Transverse colon (tissue), 4 donors: Measurements from ENCODE around the gene FANCI.

Experiments used
- CTCF ChIP-seq, 5 experiments: fragments of 200-600 bp in 3 of 5; fragments of 450-650 bp in 2 of 5; sonication (generic) in 3 of 5; IDR thresholded peaks; 1 replicate in 2 of 5; 2 replicates in 3 of 5; pipeline ENCODE4 v1.5.1; 2016 to 2017; ENCODE audit warnings: antibody characterized with exemption in 5 of 5, inconsistent platforms in 3 of 5, mild to moderate bottlenecking in 2 of 5, moderate library complexity in 1 of 5
- POLR2AphosphoS5 ChIP-seq, 3 donors: sonication (generic); formaldehyde crosslinking; IDR thresholded peaks; one replicate each; pipeline ENCODE4 v1.6.1; 2016; ENCODE audit warnings: antibody characterized with exemption in 3 of 3

DNA sequence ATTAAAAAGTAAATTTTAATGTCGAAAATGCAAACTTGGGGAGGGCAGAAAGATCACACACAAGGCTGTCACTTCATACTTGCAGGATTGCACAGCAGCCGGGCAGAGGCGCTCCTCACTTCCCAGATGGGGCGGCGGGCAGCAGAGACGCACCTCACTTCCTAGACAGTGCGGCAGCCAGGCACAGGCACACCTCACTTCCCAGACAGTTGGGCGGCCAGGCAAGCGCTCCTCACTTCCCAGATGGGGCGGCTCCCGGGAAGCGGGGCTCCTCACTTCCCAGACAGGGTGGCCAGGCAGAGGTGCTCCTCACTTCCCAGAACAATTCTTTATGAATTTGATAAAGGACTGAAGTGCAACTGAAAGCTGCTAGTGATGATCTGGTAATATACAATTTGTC lies 43.6 kb upstream of the FANCI start:
- TF ChIP-seq CTCF (IDR thresholded peaks at IDR 0.05) (no peak), POLR2AphosphoS5 (IDR thresholded peaks at IDR 0.05) (no peak)
